ENCODE measurements around the gene ACTBL2.

ACTBL2 gene

GRCh38 chr5:57455511-57456455 is 26.8 kb downstream of the ACTBL2 start:
- H3K9me3 Mint-ChIP-seq, result peaks cover under 1% of the 10 kb centered on the region
- H3K27me3 Mint-ChIP-seq (ENCODE audit: low read depth), result no peaks in the 10 kb centered on the region
- H3K4me1 Mint-ChIP-seq, result peaks cover 59% of the 10 kb centered on the region
- peak overlapping the region; percentile 68 to 91 (median 82) for H3K27ac Mint-ChIP-seq
- TF ChIP-seq CTCF (IDR thresholded peaks at IDR 0.05; ENCODE audit: unreplicated experiment in 3 of 3), result no peak
- no peaks in the 10 kb centered on the region for H3K36me3 Mint-ChIP-seq (ENCODE audit: low read depth)
- H3K4me3 Mint-ChIP-seq, result no peak overlapping the region

GRCh38 chr5:57454896-57455295 is 27.7 kb downstream of the ACTBL2 start:
- Mint-ChIP-seq H3K27ac (peak overlapping the region; percentile 68 to 91 (median 82)), H3K4me1 (peaks cover 68% of the 10 kb centered on the region), H3K4me3 (no peak overlapping the region), H3K27me3 (ENCODE audit: low read depth) (no peaks in the 10 kb centered on the region), H3K36me3 (ENCODE audit: low read depth) (no peaks in the 10 kb centered on the region), H3K9me3 (peaks cover 2% of the 10 kb centered on the region)
- no peak for TF ChIP-seq CTCF (IDR thresholded peaks at IDR 0.05; ENCODE audit: unreplicated experiment in 3 of 3)

GRCh38 chr5:57453728-57454127 is 28.9 kb downstream of the ACTBL2 start:
- Mint-ChIP-seq H3K4me1 (peaks cover 72% of the 10 kb centered on the region), H3K27ac (peak overlapping the region; percentile 45 to 72 (median 48)), H3K4me3 (no peak overlapping the region), H3K27me3 (ENCODE audit: low read depth) (no peaks in the 10 kb centered on the region), H3K9me3 (peaks cover 2% of the 10 kb centered on the region), H3K36me3 (ENCODE audit: low read depth) (no peaks in the 10 kb centered on the region)
- no peak for TF ChIP-seq CTCF (IDR thresholded peaks at IDR 0.05; ENCODE audit: unreplicated experiment in 3 of 3)

- peak overlapping the region; percentile 45 to 72 (median 48) for H3K27ac Mint-ChIP-seq
- TF ChIP-seq CTCF (IDR thresholded peaks at IDR 0.05; ENCODE audit: unreplicated experiment in 3 of 3), result no peak
- H3K4me3 Mint-ChIP-seq, result no peak overlapping the region
- H3K36me3 Mint-ChIP-seq (ENCODE audit: low read depth), result no peaks in the 10 kb centered on the region
- H3K27me3 Mint-ChIP-seq (ENCODE audit: low read depth), result no peaks in the 10 kb centered on the region
- peaks cover 2% of the 10 kb centered on the region for H3K9me3 Mint-ChIP-seq
- H3K4me1 Mint-ChIP-seq, result peaks cover 77% of the 10 kb centered on the region
These were observed 29.7 kb downstream of the ACTBL2 start for GRCh38 chr5:57452885-57453284.

GRCh38 chr5:57450991-57451876 is 31.4 kb downstream of the ACTBL2 start:
- Mint-ChIP-seq H3K27ac (peak overlapping the region; percentile 84 to 92 (median 87)), H3K36me3 (ENCODE audit: low read depth) (no peaks in the 10 kb centered on the region), H3K4me1 (peaks cover 68% of the 10 kb centered on the region), H3K9me3 (peaks cover 2% of the 10 kb centered on the region), H3K4me3 (no peak overlapping the region), H3K27me3 (ENCODE audit: low read depth) (no peaks in the 10 kb centered on the region)
- no peak for TF ChIP-seq CTCF (IDR thresholded peaks at IDR 0.05; ENCODE audit: unreplicated experiment in 3 of 3)
